Fibroblast of gingiva (primary cell): ENCODE results near the gene WWOX.

ENCODE experiments used
- DNase-seq: peaks from one replicate; pipeline ENCODE4 v3.0.0-alpha.2; 2011; ENCODE audit warnings: low read depth

The WWOX gene

GRCh38 chr16:78852081-78852635 lies 752.7 kb downstream of the WWOX start:
- no peak for DNase-seq

- no peak for DNase-seq
Observed at GRCh38 chr16:78862022-78862421, 762.6 kb downstream of the WWOX start.

GRCh38 chr16:78866521-78866920 lies 767.1 kb downstream of the WWOX start:
- no peak for DNase-seq

GRCh38 chr16:78869492-78869891 lies 770.0 kb downstream of the WWOX start:
- no peak for DNase-seq

GRCh38 chr16:78871241-78871640 lies 771.8 kb downstream of the WWOX start:
- no peak for DNase-seq

- DNase-seq, result no peak
Observed at GRCh38 chr16:78876671-78877070, 777.2 kb downstream of the WWOX start.

- DNase-seq, result no peak
Observed at GRCh38 chr16:78877114-78877655, 777.7 kb downstream of the WWOX start.

- DNase-seq, result no peak
Observed at GRCh38 chr16:78878570-78878969, 779.1 kb downstream of the WWOX start.

- DNase-seq, result no peak
Observed at GRCh38 chr16:78879011-78879410, 779.6 kb downstream of the WWOX start.

- no peak for DNase-seq
Observed at GRCh38 chr16:78882150-78882549, 782.7 kb downstream of the WWOX start.

- no peak for DNase-seq
Observed at GRCh38 chr16:78882751-78883150, 783.3 kb downstream of the WWOX start.

- no peak for DNase-seq
Observed at GRCh38 chr16:78884204-78884603, 784.8 kb downstream of the WWOX start.

GRCh38 chr16:78889346-78889745 lies 789.9 kb downstream of the WWOX start:
- DNase-seq, result no peak

GRCh38 chr16:78890373-78890895 lies 791.0 kb downstream of the WWOX start:
- no peak for DNase-seq

GRCh38 chr16:78892951-78893733 lies 793.7 kb downstream of the WWOX start:
- no peak for DNase-seq

GRCh38 chr16:78894886-78895285 lies 795.4 kb downstream of the WWOX start:
- DNase-seq, result no peak

GRCh38 chr16:78895681-78896080 lies 796.2 kb downstream of the WWOX start:
- DNase-seq, result no peak

- no peak for DNase-seq
Observed at GRCh38 chr16:78896280-78896679, 796.8 kb downstream of the WWOX start.

GRCh38 chr16:78897299-78897698 lies 797.8 kb downstream of the WWOX start:
- DNase-seq, result no peak

- DNase-seq, result no peak
Observed at GRCh38 chr16:78900044-78900811, 800.8 kb downstream of the WWOX start.

GRCh38 chr16:78900966-78901365 lies 801.5 kb downstream of the WWOX start:
- DNase-seq, result no peak

- no peak for DNase-seq
Observed at GRCh38 chr16:78902321-78902720, 802.9 kb downstream of the WWOX start.

GRCh38 chr16:78903237-78903636 lies 803.8 kb downstream of the WWOX start:
- DNase-seq, result no peak
